Activated effector memory CD4-positive, alpha-beta T cell treated with anti-CD3 and anti-CD28 coated beads, Interleukin-2, amount 50 U/mL, for 16 hours (primary cell): ENCODE data around the gene FBXO10.
"Not testable (repeated sequence)": the region's sequence is repeated elsewhere in the genome, so short reads cannot be mapped to it uniquely, and the experiment has no call there.

Experiments used
- DNase-seq: peaks from one replicate; pipeline ENCODE4 v3.0.0-alpha.2; 2020

The FBXO10 gene

DNA sequence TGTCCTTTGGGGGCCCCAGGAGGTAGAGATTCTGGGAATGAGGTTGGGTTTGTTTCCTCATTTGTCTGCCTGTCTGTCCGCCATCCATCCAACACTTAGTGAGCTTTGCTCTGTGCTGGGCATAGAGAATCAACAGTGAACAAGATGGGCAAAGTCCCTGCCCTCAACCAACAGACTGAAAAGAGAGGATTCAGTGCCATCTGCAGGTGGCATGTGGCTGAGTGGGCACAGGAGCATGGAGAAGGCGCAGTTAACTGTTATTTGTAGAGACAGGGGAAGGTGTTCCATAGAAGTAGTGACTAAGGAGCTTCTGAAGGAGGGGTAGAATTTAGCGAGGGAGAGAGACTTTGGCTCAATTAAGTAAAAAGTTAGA is 67.4 kb downstream of the FBXO10 start:
- DNase-seq = no peak

DNA sequence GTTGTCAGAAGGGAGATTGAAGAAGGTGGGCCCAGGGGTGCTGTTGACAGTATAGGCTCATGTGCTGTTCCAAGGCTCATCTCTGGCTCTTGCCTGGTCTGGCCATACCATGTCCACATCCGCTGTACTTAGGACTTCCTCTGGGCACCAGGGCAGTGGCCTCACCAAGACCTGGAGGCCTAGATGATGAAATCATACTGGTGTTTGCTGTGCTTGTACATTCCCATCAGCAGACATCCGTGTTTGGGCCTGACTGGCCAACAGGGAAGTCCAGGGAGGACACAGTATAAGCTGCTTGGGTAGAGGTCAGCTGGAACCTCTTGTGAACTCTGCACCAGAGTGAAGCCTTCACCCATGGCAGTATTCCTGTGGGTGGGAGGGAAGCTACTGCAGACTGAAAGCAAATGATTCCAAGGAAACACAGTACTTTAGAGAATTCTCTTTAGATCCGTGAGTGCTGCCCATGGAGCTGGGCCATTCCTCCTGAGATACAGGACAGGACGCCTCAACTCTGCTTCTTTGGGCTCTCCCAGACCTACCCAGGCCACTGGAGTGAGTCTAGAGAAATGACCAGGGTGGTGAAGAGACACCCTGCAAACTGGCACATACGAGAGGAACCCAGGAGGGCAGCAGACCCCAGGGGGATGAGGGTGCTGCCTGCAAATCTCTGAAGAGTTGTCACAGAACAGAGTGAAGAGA is 67.9 kb downstream of the FBXO10 start:
- no peak for DNase-seq

- DNase-seq = no peak
Measured at GRCh38 chr9:37507566-37508134, 68.5 kb downstream of the FBXO10 start.

- DNase-seq = no peak
Measured at GRCh38 chr9:37504605-37505004, 71.6 kb downstream of the FBXO10 start.

- peak; percentile 71 for DNase-seq
Measured at GRCh38 chr9:37503736-37504135, 72.4 kb downstream of the FBXO10 start.

DNA sequence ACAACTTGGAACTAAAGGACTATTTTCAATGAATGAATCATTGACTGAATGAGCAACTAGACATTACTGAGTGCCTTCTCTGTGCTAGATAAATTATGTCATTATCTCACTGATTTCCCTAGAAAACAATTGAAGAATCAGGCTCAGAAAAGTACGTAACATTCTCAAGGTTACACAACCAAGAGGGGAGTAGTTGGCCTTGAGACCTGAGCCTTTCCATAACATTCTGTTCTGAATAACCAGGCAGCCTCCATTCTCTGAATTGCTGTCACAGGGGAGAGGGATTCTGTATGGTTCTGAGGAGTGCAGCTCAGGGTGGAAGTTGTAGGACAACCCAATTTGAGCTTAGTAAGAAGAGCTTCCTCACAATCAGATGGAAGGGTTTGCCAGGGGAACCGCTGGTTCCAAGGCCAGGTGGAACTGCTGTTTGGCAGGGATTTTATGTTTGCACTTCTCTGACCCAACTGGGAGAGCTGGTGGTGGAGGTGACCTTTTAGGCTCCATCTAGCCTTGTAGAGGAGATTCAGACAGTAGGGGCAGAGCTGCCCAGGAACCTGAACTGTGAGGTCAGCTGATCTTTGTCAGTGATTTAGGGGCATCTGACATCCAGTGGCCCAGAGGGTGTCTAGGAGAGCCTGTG is 74.1 kb downstream of the FBXO10 start:
- DNase-seq = no peak

DNA sequence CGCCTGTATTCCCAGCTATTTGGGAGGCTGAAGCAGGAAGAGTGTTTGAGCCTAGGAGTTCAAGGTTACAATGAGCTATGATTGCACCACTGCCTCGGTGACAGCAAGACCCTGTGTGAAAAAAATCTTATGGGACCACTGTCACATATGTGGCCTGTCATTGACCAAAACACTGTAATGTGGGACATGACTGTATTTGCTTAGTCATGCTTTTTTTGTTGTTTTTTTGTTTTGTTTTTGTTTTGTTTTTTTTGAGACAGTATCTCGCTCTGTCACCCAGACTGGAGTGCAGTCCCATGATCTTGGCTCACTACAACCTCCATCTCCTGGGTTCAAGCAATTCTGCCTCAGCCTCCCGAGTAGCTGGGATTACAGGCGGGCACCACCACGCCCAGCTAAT is 76.9 kb downstream of the FBXO10 start:
- no peak for DNase-seq

DNA sequence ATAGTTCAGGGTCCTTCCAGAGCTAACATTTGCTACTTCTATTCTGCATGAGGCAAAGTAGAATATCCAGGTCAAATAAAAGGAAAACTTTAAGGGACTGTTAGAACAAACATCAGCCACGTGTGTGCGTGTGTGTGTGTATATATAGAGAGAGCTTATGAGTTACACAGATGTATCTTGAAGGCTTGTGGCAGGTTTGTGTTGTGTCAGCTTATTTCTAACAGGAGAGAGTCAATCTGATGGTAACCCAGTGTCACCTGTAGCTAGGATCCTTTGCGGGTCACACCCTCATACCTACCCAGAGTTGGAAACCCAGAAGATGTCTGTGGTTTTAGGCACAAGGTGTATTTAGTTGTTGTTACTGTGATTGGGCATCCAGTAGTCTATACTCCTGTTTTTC is 77.7 kb downstream of the FBXO10 start:
- DNase-seq = no peak

DNA sequence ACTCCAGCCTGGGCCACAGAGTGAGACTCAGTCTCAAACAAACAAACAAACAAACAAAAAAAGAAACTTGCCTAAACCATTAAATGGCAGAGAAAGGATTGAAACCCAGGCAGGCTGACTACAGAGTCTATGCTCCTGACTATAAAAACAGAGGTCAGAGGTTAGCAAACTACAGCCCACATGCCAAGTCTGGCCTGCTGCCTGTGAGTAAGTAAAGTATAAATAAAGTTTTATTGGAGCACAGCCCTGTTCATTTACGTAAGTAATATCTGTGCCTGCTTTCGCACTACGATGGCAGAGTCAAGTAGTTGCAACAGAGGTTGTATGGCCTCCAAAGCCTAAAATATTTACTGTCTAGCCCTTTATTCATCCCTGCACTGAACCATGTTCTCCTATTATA is 78.9 kb downstream of the FBXO10 start:
- no peak for DNase-seq

DNA sequence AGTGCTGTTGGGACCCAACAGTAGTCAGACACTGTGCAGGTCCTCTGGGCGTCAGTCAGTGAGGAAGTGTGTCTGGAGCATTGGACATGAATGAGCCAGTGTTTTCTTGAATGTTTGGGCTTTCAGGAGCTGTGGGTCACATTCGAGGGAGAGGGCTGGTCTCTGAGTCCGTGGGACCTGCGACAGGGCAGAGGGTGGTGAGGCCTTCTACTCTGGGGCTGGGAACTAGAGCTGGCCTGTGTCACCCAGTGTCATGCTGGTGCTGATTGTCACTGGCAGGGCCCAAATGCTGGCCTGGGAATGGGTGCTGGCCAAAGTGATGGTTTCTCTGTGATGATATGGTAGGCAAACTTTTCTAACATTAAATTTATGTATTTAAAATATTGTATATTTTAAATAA is 80.2 kb downstream of the FBXO10 start:
- DNase-seq = no peak

- DNase-seq = no peak
Measured at GRCh38 chr9:37495571-37495970, 80.6 kb downstream of the FBXO10 start.

DNA sequence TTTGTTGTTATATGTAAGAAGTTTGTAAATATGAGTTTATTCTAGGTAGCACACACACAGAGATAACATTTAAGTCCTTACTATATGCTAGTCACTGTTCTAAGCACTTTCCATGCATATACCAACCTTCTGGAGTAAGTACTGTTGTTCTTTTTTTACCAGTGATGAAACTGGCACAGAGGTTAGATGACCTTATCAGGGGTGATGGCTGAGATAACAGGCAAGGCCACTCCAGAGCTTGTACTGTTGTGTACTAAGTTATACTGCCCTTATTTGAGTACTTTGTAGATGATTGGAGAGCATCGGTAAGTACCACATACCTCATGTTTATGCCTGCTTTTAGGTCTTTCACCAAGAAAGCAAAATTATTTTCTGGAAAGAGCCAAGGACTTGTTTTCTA is 84.2 kb downstream of the FBXO10 start:
- no peak for DNase-seq

DNA sequence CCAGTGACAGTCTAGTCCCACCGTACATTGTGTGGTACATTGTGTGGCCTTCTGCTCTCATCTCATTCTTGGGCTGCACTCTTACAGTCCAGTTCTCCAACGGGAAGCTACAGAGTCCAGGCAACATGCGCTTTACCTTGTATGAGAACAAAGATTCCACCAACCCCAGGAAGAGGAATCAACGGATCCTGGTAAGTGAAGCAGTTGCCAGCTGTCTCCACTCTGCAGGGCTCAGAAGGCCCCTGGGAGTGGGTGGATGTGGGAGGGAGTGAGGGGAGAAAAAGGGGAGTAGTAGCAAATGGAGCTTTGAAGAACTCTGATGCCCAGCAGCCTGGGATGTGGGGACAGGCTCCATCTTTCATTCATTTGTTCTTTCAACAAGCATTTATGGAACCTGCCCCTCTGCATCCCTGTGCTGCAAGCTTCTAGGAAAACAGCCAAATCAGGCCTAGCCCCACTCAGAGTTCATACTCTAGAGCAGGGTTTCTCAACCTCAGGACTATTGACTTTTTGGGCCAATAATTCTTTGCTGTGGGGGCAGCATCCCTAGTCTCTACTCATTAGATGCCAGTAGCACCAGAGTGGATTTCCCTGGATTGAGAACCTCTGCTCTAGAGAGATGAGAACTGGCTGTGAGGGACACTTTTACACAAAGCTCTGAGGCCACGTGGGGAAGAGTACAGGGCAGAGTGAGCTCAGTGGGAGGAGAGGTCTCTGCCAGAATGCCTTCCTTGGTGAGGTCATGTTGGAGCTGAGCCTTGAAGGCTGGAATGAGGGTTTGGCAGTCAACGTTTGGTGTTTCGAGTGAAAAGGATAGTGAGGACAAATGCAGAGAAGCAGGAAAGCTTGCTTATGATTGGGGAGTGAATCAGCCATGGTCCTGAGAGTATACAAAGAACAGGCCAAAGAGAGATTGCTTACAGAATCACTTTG is 89.3 kb downstream of the FBXO10 start:
- no peak for DNase-seq

GRCh38 chr9:37486256-37486615 is 89.9 kb downstream of the FBXO10 start:
- no peak for DNase-seq

- peak; percentile 99 for DNase-seq
Measured at GRCh38 chr9:37485389-37486255, 90.6 kb downstream of the FBXO10 start, which contains the start of gene POLR1E. TSS of gene POLR1E (plus strand) at chr9:37485948. CDS start at chr9:37486048, 100 bp downstream.

- DNase-seq = no peak
Measured at GRCh38 chr9:37480759-37481158, 95.4 kb downstream of the FBXO10 start.

- not testable (repeated sequence) for DNase-seq
Measured at GRCh38 chr9:37477987-37478619, 98.1 kb downstream of the FBXO10 start.

DNA sequence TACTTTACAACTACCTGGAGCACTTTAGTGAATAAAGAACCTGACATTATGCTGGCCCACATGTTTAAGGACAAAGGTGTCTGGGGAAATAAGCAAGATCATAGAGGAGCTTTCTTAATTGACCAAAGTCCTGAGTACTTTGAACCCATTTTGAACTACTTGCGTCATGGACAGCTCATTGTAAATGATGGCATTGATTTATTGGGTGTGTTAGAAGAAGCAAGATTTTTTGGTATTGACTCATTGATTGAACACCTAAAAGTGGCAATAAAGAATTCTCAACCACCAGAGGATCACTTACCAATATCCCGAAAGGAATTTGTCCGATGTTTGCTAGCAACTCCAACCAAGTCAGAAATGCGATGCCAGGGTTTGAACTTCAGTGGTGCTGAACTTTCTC is 98.7 kb downstream of the FBXO10 start:
- not testable (repeated sequence) for DNase-seq

DNA sequence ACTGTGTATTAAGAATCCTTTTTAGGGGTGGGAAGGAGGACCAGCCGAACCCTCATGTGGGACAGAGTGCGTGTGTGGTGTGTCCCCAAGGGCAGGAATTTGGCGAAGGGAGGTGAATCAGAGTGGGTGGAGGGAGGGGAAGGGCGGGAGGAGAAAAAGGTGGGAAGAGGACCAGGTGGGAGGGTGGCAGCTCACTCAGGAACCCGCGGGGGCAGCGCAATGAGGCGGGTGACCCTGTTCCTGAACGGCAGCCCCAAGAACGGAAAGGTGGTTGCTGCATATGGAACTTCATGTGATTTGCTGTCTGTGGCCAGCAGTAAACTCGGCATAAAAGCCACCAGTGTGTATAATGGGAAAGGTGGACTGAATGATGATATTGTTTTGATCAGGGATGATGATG is 99.2 kb downstream of the FBXO10 start:
- DNase-seq = no peak

- DNase-seq = no peak
Measured at GRCh38 chr9:37474438-37474837, 101.7 kb downstream of the FBXO10 start.

- DNase-seq = not testable (repeated sequence)
Measured at GRCh38 chr9:37473982-37474381, 102.2 kb downstream of the FBXO10 start.
